GM12875 (cell line): ENCODE measurements around the gene FARSB.

ENCODE experiments used
- H3K4me3 ChIP-seq: one replicate; pipeline ENCODE4 v1.5.1; 2011; ENCODE audit warnings: low read depth, low read length, control low read depth
- CTCF ChIP-seq: IDR thresholded peaks from 2 replicates; pipeline ENCODE4 v1.5.1; 2011; ENCODE audit warnings: low read depth, mild to moderate bottlenecking, control low read depth, inconsistent platforms, low read length, moderate library complexity, borderline replicate concordance; ENCODE audit not compliant: insufficient read depth

The FARSB gene

DNA sequence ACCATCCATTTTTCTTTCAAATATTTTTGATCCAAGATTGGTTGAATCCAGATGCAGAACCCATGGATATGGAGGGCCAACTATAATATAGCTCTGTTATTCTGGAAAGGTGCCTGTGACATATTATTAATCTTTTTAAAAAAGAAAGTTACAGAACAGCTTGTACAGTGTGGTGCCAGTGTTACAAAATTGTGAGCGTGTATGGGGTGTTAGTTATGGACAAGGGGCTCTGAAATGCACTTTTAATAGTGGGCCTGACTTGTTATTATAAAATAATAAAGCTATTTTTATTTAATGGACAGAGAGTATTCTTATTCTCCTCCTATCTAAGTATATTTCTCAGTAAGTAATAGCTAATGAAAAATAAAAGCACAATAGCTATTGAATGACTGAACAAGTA, 111.2 kb downstream of the FARSB start:
- H3K4me3 ChIP-seq = no peak overlapping the region
- TF ChIP-seq CTCF = no peak

- H3K4me3 ChIP-seq = no peak overlapping the region
- no peak for TF ChIP-seq CTCF
Observed at GRCh38 chr2:222538535-222538934, 117.4 kb downstream of the FARSB start.

GRCh38 chr2:222535477-222535876, 120.4 kb downstream of the FARSB start:
- H3K4me3 ChIP-seq = no peak overlapping the region
- no peak for TF ChIP-seq CTCF

DNA sequence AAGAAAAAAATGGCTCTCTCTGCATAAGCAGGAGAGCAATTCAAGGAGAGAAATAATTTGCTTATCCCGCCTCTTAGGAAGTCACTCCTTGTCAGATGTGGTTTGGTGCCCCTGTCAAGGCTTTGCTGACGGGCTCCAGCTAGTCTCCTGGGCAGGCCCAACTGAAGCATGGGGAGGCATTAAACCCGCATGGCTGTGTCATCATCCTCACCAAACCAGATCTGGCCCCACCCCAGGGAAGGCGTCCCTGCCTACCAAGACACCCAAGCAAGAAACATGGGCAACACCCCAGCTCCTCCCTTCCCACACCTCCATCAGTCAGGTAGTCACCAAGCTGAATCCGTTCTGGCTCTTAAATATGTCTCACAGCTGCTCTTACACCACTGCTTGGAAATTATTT, 123.6 kb downstream of the FARSB start:
- TF ChIP-seq CTCF = no peak
- H3K4me3 ChIP-seq = no peak overlapping the region

- TF ChIP-seq CTCF = no peak
- H3K4me3 ChIP-seq = no peak overlapping the region
Observed at GRCh38 chr2:222526480-222527277, 129.2 kb downstream of the FARSB start.

DNA sequence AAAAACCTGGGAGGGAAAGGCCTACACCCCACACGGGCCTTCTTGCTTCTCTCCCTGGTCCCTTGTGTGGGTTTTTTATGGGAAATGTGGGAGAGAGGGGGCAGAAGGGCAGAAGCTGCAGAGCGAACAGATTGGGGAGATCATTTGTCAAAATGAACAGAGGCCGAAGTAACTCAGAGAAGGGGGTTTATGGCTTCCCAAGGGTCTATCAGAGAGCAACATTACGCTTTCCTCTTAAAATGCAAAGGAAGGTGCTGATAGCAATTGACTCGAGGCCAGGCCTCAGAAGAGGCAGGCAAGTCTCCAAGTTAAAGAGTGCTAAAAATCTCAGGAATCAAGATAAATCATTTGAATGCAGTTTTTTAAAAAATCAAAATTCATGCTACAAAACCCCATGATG, 130.1 kb downstream of the FARSB start:
- TF ChIP-seq CTCF = no peak
- H3K4me3 ChIP-seq = no peak overlapping the region
